HL-60 (cell line): ENCODE results near the gene CPT1B.

Experiments
- DNase-seq, 2 experiments: peaks; one replicate each; pipeline ENCODE4 v3.0.0-alpha.2; 2010 to 2020; ENCODE audit warnings: low read depth in 1 of 2, low spot score in 1 of 2
- H3K27ac ChIP-seq: fragments of 250-450 bp; sonication (Bioruptor Pico); replicated peaks from 2 replicates; pipeline ENCODE4 v1.5.1; 2020; ENCODE audit warnings: mild to moderate bottlenecking, moderate library complexity
- H3K27me3 ChIP-seq: fragments of 250-450 bp; sonication (Bioruptor Pico); 2 replicates; pipeline ENCODE4 v1.5.1; 2021; ENCODE audit warnings: mild to moderate bottlenecking, moderate library complexity; ENCODE audit not compliant: insufficient read depth, poor library complexity, severe bottlenecking
- H3K4me3 ChIP-seq: replicated peaks from 2 replicates; pipeline ENCODE4 v1.5.1; 2011; ENCODE audit warnings: mild to moderate bottlenecking, control low read depth, low read length; ENCODE audit not compliant: insufficient read depth
- CTCF ChIP-seq: IDR thresholded peaks from one replicate; pipeline ENCODE4 v1.5.1; 2011; ENCODE audit warnings: low read length, control low read depth, inconsistent platforms; ENCODE audit not compliant: insufficient read depth
- GABPA ChIP-seq: IDR thresholded peaks from 2 replicates; pipeline ENCODE4 v1.6.1; 2012; ENCODE audit warnings: low read depth
- POLR2AphosphoS5 ChIP-seq: IDR thresholded peaks from 2 replicates; pipeline ENCODE4 v1.6.1; 2012; ENCODE audit warnings: low read depth
- REST ChIP-seq: IDR thresholded peaks from 2 replicates; pipeline ENCODE4 v1.6.1; 2012; ENCODE audit warnings: low read depth; ENCODE audit not compliant: insufficient replicate concordance
- SPI1 ChIP-seq: IDR thresholded peaks from 2 replicates; pipeline ENCODE4 v1.6.1; 2012; ENCODE audit warnings: low read depth, mild to moderate bottlenecking, borderline replicate concordance

The CPT1B gene

GRCh38 chr22:50551160-50551752 is 27.0 kb downstream of the CPT1B start:
- Histone ChIP-seq H3K27me3 (no peaks in the 10 kb centered on the region), H3K4me3 (no peak overlapping the region), H3K27ac (no peak overlapping the region)
- TF ChIP-seq POLR2AphosphoS5 (no peak), SPI1 (no peak), CTCF (no peak), REST (no peak), GABPA (no peak)
- DNase-seq: no peak

GRCh38 chr22:50550395-50550794 is 27.8 kb downstream of the CPT1B start:
- H3K27me3 ChIP-seq: no peaks in the 10 kb centered on the region
- TF ChIP-seq POLR2AphosphoS5: no peak
- no peak for TF ChIP-seq SPI1
- no peak for TF ChIP-seq REST
- TF ChIP-seq GABPA: no peak
- TF ChIP-seq CTCF: no peak
- DNase-seq: no peak
- H3K27ac ChIP-seq: no peak overlapping the region
- no peak overlapping the region for H3K4me3 ChIP-seq

GRCh38 chr22:50548921-50549790 is 29.1 kb downstream of the CPT1B start:
- DNase-seq: no peak
- no peak overlapping the region for H3K4me3 ChIP-seq
- H3K27ac ChIP-seq: no peak overlapping the region
- no peaks in the 10 kb centered on the region for H3K27me3 ChIP-seq
- TF ChIP-seq REST: no peak
- no peak for TF ChIP-seq CTCF
- no peak for TF ChIP-seq SPI1
- TF ChIP-seq POLR2AphosphoS5: no peak
- no peak for TF ChIP-seq GABPA
